Osteoblast (primary cell): ENCODE data around the gene DCBLD2. TPM values are rescaled to one million over a fixed set of nuclear protein-coding genes. Genes with fewer than 3 reads are reported as not detected.

Source experiments
- DNase-seq: peaks from one replicate; pipeline ENCODE4 v3.0.0; 2011; ENCODE audit warnings: low spot score, mixed read lengths; ENCODE audit not compliant: insufficient read length; ENCODE audit errors: missing footprints
- H2AFZ ChIP-seq: 2 replicates; pipeline ENCODE4 v1.6.0; 2011; ENCODE audit warnings: mild to moderate bottlenecking, low read length
- H3K27ac ChIP-seq: 2 replicates; pipeline ENCODE4 v1.5.1; 2011; ENCODE audit warnings: mild to moderate bottlenecking, low read depth, low read length, moderate library complexity
- H3K27me3 ChIP-seq: 2 replicates; pipeline ENCODE4 v1.6.0; 2012; ENCODE audit warnings: mild to moderate bottlenecking, control low read depth, inconsistent platforms, low read length, moderate library complexity; ENCODE audit not compliant: insufficient read depth
- H3K36me3 ChIP-seq: 2 replicates; pipeline ENCODE4 v1.5.1; 2011; ENCODE audit warnings: mild to moderate bottlenecking, low read length, control low read depth, moderate library complexity; ENCODE audit not compliant: insufficient read depth
- H3K4me1 ChIP-seq: 2 replicates; pipeline ENCODE4 v1.5.1; 2011; ENCODE audit warnings: mild to moderate bottlenecking, low read length, control low read depth, moderate library complexity; ENCODE audit not compliant: insufficient read depth
- H3K4me2 ChIP-seq: 2 replicates; pipeline ENCODE4 v1.6.0; 2011; ENCODE audit warnings: mild to moderate bottlenecking, low read length; ENCODE audit not compliant: insufficient read depth
- H3K4me3 ChIP-seq: fragments of 200-600 bp; sonication (generic); 3 replicates; pipeline ENCODE4 v1.5.1; 2012; ENCODE audit warnings: mild to moderate bottlenecking, low read length, inconsistent platforms; ENCODE audit not compliant: insufficient read depth
- H3K79me2 ChIP-seq: 2 replicates; pipeline ENCODE4 v1.6.0; 2012; ENCODE audit warnings: mild to moderate bottlenecking, low read length, control low read depth, inconsistent platforms; ENCODE audit not compliant: insufficient read depth
- H3K9me3 ChIP-seq: 2 replicates; pipeline ENCODE4 v1.5.1; 2011; ENCODE audit warnings: low read depth, low read length, control low read depth
- H4K20me1 ChIP-seq: 2 replicates; pipeline ENCODE4 v1.6.0; 2012; ENCODE audit warnings: mild to moderate bottlenecking, low read length, control low read depth; ENCODE audit not compliant: insufficient read depth
- total RNA-seq: library from RNA; depleted of rRNA; stranded (reverse); fragments of >200 nt; gene quantifications from 2 replicates; pipeline ENCODE4 v1.2.3, GENCODE V29; 2012
- TF ChIP-seq, protein P1 (sequence below): IDR thresholded peaks from 2 replicates; pipeline ENCODE4 v1.5.1; 2011; ENCODE audit warnings: mild to moderate bottlenecking, low read depth, low read length, moderate library complexity; ENCODE audit errors: extremely low read depth

The DCBLD2 gene
- total RNA-seq, 1 donor, result 187 TPM

DNA sequence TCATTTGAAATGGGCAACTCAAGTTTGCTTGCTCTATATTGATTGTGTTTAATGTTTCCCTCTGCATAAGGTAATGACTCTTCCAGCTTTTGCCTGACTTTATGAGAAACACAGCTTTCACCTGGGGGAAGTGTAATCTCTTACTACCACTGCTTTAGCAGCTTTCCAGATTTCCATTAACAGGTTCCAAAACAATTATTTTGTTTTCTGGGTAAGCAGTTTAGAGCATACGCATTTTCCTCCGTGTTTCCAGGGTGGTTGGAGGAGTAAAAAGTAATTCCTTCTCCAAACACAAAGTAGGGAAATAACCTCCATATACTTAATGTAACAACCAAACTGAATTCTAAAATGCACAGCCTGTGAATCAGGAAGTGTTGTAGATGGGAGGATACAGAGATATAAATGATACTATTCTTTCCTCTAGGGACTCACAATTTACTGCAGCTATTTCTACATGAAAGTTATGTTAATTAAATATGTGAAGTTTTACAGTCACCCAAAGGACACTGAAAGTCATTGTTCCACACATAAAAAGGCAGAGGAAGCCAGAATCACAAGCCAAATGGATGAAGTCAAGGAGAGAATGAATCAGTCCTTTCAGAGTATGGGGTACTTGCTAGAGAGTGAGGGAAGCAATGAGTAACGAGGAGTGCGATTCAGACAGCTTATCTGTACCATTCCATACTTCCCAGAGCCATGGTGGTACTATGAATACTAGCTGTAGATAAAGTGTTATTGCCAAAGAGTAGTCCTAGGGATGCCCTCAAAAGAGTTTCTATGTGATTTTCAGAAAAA lies 121.8 kb downstream of the DCBLD2 start:
- H3K4me1 ChIP-seq, result peaks cover 63% of the 10 kb centered on the region
- no peaks in the 10 kb centered on the region for H3K27me3 ChIP-seq
- H3K79me2 ChIP-seq, result no peaks in the 10 kb centered on the region
- no peak for DNase-seq
- TF ChIP-seq, protein P1, sequence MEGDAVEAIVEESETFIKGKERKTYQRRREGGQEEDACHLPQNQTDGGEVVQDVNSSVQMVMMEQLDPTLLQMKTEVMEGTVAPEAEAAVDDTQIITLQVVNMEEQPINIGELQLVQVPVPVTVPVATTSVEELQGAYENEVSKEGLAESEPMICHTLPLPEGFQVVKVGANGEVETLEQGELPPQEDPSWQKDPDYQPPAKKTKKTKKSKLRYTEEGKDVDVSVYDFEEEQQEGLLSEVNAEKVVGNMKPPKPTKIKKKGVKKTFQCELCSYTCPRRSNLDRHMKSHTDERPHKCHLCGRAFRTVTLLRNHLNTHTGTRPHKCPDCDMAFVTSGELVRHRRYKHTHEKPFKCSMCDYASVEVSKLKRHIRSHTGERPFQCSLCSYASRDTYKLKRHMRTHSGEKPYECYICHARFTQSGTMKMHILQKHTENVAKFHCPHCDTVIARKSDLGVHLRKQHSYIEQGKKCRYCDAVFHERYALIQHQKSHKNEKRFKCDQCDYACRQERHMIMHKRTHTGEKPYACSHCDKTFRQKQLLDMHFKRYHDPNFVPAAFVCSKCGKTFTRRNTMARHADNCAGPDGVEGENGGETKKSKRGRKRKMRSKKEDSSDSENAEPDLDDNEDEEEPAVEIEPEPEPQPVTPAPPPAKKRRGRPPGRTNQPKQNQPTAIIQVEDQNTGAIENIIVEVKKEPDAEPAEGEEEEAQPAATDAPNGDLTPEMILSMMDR, result no peak
- no peak overlapping the region for H3K4me3 ChIP-seq
- H3K36me3 ChIP-seq, result no peaks in the 10 kb centered on the region
- no peaks in the 10 kb centered on the region for H3K9me3 ChIP-seq
- no peak overlapping the region for H2AFZ ChIP-seq
- peak overlapping the region; percentile 84 for H3K27ac ChIP-seq
- H3K4me2 ChIP-seq, result peak overlapping the region; percentile 61
- H4K20me1 ChIP-seq, result no peaks in the 10 kb centered on the region

DNA sequence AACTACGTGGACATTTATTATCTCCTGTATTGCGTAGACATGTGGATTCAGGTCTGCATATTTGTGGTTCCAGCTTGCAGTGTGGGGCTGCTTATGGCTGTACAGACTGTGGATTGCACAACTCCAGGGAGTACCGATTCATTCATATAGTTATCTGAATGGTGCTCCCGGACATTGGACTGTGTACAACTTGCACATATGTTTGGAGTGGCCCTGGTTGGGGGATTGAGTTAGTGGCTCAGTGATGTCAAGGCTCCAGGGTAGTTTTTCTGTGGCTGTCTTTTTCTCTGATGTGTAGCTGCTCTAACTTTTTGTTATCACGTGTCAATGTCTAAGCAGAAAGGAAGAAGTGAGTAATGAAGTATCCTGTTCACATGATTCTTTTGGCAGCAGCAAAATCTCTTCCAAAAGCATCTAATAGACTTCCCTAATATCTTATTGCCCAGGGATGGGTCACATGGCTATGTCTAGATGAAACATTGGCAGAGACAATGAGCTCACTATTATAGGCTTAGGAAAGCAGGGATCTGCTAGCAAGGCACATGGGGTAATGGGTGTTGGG lies 122.6 kb downstream of the DCBLD2 start:
- H3K27me3 ChIP-seq, result no peaks in the 10 kb centered on the region
- peak overlapping the region; percentile 84 for H3K27ac ChIP-seq
- peak; percentile 84 for DNase-seq
- H4K20me1 ChIP-seq, result no peaks in the 10 kb centered on the region
- no peaks in the 10 kb centered on the region for H3K9me3 ChIP-seq
- TF ChIP-seq, protein P1, result no peak
- peak overlapping the region; percentile 13 for H3K4me3 ChIP-seq
- H3K79me2 ChIP-seq, result no peaks in the 10 kb centered on the region
- peak overlapping the region; percentile 61 for H3K4me2 ChIP-seq
- no peaks in the 10 kb centered on the region for H3K36me3 ChIP-seq
- H2AFZ ChIP-seq, result peak overlapping the region; percentile 45
- H3K4me1 ChIP-seq, result peaks cover 54% of the 10 kb centered on the region

DNA sequence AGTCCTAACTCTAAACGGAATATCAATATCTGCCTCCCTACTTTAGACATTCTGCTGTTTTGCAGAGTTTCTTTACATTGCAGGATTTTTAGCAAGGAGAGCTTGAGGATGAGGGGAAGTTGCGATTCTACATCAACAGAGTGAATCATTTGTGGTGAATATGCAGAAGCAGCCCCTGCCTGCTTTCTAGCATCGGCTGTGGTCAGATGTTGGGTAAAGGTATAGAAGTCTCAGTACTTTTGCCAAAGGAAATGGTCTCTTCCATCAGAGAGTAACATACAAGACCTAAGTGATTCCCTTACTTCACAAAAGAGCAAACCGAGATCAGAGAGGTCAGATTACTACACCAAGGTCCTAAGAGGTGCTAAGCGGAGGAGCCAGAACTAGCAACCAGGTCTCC lies 123.1 kb downstream of the DCBLD2 start:
- Histone ChIP-seq H3K27me3 (no peaks in the 10 kb centered on the region), H3K36me3 (no peaks in the 10 kb centered on the region), H3K9me3 (no peaks in the 10 kb centered on the region), H2AFZ (peak overlapping the region; percentile 45), H4K20me1 (no peaks in the 10 kb centered on the region), H3K4me3 (peak overlapping the region; percentile 13), H3K79me2 (no peaks in the 10 kb centered on the region), H3K4me2 (peak overlapping the region; percentile 61), H3K27ac (peak overlapping the region; percentile 84), H3K4me1 (peaks cover 49% of the 10 kb centered on the region)
- TF ChIP-seq, protein P1, result no peak
- DNase-seq, result no peak

DNA sequence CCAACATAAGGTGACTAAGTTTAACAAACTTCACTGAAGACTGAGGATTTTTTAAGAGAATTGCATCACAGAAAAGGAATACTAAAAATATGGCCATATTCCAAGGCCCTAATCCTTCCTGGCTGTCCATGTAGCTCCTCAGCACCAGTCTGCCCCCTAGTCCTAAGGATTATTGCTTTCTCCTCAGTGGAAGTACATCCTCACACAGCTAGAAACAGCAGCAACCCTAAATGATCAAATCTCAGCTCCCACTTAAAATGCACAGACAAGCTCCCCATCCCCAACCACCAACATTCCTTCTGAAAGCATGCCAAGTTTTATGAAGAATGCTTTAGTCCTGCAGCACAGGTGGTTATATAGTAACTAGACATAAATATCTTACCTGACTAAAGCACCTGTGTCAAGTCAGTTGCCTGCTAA lies 123.7 kb downstream of the DCBLD2 start:
- no peak overlapping the region for H2AFZ ChIP-seq
- DNase-seq, result peak; percentile 34
- peak overlapping the region; percentile 84 for H3K27ac ChIP-seq
- H3K4me2 ChIP-seq, result peak overlapping the region; percentile 61
- TF ChIP-seq, protein P1, result peak; percentile 14
- peaks cover 2% of the 10 kb centered on the region for H3K27me3 ChIP-seq
- H3K9me3 ChIP-seq, result no peaks in the 10 kb centered on the region
- no peak overlapping the region for H3K4me3 ChIP-seq
- H4K20me1 ChIP-seq, result no peaks in the 10 kb centered on the region
- H3K36me3 ChIP-seq, result no peaks in the 10 kb centered on the region
- no peaks in the 10 kb centered on the region for H3K79me2 ChIP-seq
- peaks cover 43% of the 10 kb centered on the region for H3K4me1 ChIP-seq
